Neuron (in vitro differentiated cells): ENCODE results near the gene COTL1.
"Not testable (repeated sequence)": the region's sequence is repeated elsewhere in the genome, so short reads cannot be mapped to it uniquely, and the experiment has no call there.

ENCODE experiments used
- H2AFZ ChIP-seq: one replicate; pipeline ENCODE4 v1.6.1; 2013; ENCODE audit warnings: low read depth, mild to moderate bottlenecking, inconsistent platforms, low read length, moderate library complexity
- H3K27me3 ChIP-seq: one replicate; pipeline ENCODE4 v1.6.1; 2013; ENCODE audit warnings: low read length; ENCODE audit not compliant: insufficient read depth
- H3K36me3 ChIP-seq: one replicate; pipeline ENCODE4 v1.6.1; 2013; ENCODE audit warnings: low read length; ENCODE audit not compliant: insufficient read depth
- H3K4me1 ChIP-seq: one replicate; pipeline ENCODE4 v1.6.1; 2013; ENCODE audit warnings: low read length; ENCODE audit not compliant: insufficient read depth
- H3K4me3 ChIP-seq: 2 replicates; pipeline ENCODE4 v1.5.1; 2013; ENCODE audit warnings: mild to moderate bottlenecking, low read length, moderate library complexity
- H3K9me3 ChIP-seq: one replicate; pipeline ENCODE4 v1.6.1; 2013; ENCODE audit warnings: low read length

The COTL1 gene

DNA sequence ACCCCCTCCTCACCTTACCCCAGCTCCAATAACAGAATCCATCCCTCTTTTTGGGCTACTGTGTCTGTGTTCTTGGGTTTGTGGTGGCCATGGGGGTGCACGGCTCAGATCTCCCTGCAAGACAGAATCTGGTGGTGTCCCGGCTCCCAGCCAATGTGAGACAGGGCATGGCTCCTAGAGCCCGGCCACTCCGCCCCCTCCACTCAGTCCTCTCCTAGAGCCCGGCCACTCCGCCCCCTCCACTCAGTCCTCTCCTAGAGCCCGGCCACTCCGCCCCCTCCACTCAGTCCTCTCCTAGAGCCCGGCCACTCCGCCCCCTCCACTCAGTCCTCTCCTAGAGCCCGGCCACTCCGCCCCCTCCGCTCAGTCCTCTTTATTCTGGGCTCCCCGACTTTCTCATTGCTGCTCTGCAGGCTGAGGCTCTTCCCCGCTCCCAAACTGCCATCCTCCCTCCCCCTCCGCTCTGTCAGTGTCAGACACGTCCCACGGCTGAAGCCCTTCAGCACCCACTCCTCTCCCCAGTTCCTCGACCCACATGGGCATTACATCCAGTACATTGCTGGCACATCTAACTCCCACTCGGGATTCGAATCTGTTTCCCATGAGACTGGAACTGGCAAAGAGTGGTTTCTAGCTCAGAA, 92.8 kb downstream of the COTL1 start:
- H3K9me3 ChIP-seq, H3K4me3 ChIP-seq, H3K36me3 ChIP-seq, H3K4me1 ChIP-seq, H3K27me3 ChIP-seq, H2AFZ ChIP-seq: not testable (repeated sequence)

DNA sequence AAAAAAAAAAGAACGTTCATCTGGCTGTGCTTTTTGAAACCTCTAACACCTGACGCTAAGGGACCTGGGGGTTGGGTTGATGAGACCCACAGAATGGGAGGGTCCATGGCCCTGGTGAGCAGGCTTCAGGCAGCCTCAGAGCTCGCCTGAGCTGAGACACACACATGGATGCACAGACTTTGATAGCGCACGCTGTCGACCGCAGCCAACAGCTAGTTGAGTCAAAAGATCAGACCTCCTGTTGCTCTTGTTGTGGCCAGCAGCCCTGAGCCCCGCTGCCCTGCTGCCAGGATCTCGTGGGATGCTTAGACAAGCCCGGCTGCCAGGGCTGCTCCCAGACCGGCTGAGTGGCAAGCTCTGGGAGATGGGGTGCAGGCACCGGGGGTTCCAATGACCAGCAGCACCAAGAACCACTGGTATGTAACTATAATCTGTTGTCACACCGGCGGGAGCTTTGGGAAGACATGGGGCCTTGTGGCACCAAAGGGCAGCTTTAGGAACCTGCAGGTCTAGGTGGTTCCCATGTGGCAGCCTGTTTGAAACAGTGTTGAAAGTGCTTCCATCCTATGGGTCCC, 93.4 kb downstream of the COTL1 start:
- H3K36me3 ChIP-seq: no peaks in the 10 kb centered on the region
- no peak overlapping the region for H3K4me3 ChIP-seq
- H2AFZ ChIP-seq: no peak overlapping the region
- no peaks in the 10 kb centered on the region for H3K4me1 ChIP-seq
- no peaks in the 10 kb centered on the region for H3K27me3 ChIP-seq
- peaks cover 3% of the 10 kb centered on the region for H3K9me3 ChIP-seq

GRCh38 chr16:84521497-84521770, 96.4 kb downstream of the COTL1 start:
- Histone ChIP-seq H3K4me3 (no peak overlapping the region), H3K36me3 (no peaks in the 10 kb centered on the region), H3K27me3 (no peaks in the 10 kb centered on the region), H3K9me3 (peaks cover 3% of the 10 kb centered on the region), H3K4me1 (no peaks in the 10 kb centered on the region), H2AFZ (no peak overlapping the region)

DNA sequence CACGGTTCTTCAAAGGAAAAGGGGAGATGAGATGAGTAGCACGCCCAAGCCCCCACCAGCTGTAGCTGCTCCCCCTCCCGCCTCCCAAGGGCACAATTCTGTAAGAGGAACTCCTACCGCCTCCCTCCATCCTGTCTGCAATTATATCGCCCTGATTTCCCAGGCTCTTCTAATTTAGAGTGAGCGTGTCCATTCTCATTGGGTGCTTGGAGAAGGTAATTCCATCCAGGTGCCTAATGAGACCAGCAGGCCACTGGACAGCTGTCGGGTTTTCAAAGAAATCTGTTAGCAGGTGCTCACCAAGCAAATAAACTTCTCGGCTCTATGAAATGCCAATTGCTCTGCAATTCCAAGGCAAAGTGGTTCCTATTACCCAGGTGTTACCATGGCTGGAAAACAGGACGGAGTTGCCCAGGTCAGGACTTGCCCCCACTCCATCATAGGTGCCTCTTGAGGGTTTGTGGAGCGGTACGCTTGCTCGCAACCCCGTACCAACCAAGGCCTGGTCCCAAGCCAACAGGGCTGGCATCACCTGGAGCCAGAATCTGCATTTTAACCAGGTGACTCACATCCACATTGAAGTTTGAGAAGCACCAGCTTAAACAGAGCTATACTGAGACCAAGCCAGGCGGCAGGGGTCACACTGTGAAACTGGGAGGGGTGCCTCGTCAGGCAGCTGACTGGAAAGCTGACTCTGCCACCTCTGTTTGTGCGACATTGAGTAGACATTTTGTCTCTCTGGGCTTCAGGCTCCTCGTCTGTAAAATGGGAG, 97.0 kb downstream of the COTL1 start:
- no peaks in the 10 kb centered on the region for H3K36me3 ChIP-seq
- no peak overlapping the region for H2AFZ ChIP-seq
- no peaks in the 10 kb centered on the region for H3K27me3 ChIP-seq
- peaks cover 3% of the 10 kb centered on the region for H3K9me3 ChIP-seq
- no peaks in the 10 kb centered on the region for H3K4me1 ChIP-seq
- H3K4me3 ChIP-seq: no peak overlapping the region

DNA sequence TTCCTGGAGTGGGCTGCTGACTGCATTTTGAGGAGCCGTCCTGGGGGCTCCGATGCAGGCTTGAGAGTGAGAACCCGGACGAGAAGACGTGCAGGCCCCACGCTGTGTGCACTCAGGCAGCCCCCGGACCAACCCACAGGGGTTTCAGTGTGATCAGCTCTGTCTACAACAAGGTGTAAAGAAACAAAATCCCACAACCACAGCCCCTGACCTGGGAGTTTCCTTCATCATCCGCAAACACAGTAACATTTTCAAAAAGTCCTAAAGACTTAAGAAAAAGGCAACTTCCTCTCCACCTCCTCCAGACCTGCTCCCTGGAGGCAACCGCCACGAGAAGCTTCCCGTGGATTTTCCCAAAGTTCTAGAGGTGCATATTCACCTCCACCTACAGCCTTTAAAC, 98.0 kb downstream of the COTL1 start:
- peaks cover 4% of the 10 kb centered on the region for H3K4me1 ChIP-seq

GRCh38 chr16:84518804-84519341, 99.0 kb downstream of the COTL1 start:
- peaks cover 3% of the 10 kb centered on the region for H3K9me3 ChIP-seq
- H3K27me3 ChIP-seq: no peaks in the 10 kb centered on the region
- H2AFZ ChIP-seq: no peak overlapping the region
- no peak overlapping the region for H3K4me3 ChIP-seq
- H3K36me3 ChIP-seq: no peaks in the 10 kb centered on the region
- peaks cover 6% of the 10 kb centered on the region for H3K4me1 ChIP-seq

More for the DNA sequence above, 98.0 kb downstream of the COTL1 start:
- H3K4me3 ChIP-seq: no peak overlapping the region
- peaks cover 3% of the 10 kb centered on the region for H3K9me3 ChIP-seq
- H2AFZ ChIP-seq: no peak overlapping the region
- no peaks in the 10 kb centered on the region for H3K27me3 ChIP-seq
- H3K36me3 ChIP-seq: no peaks in the 10 kb centered on the region

DNA sequence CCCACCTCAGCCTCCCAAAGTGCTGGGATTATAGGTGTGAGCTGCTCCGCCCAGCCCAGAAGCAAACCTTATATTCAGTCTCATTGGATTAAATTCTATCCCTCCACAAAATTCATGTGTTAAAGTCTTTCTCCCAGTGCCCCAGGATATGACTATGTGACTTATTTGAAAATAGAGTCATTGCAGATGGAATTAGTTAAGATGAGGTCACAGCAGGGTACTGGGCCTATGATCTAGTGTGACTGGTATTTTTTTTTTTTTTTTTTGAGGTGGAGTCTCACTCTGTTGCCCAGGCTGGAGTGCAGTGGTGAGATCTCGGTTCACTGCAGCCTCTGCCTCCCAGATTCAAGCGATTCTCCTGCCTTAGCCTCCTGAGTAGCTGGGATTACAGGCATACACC, 99.7 kb downstream of the COTL1 start:
- not testable (repeated sequence) for H3K27me3 ChIP-seq, H2AFZ ChIP-seq, H3K4me3 ChIP-seq, H3K36me3 ChIP-seq, H3K9me3 ChIP-seq, H3K4me1 ChIP-seq

- Histone ChIP-seq H3K36me3 (no peaks in the 10 kb centered on the region), H3K27me3 (no peaks in the 10 kb centered on the region), H2AFZ (no peak overlapping the region), H3K4me1 (peaks cover 6% of the 10 kb centered on the region), H3K9me3 (no peaks in the 10 kb centered on the region), H3K4me3 (no peak overlapping the region)
Observed at GRCh38 chr16:84517366-84517765, 100.5 kb downstream of the COTL1 start.
